Cerebellar cortex (tissue), 1 donor: ENCODE data around the gene STX16.
"Not testable (repeated sequence)": the region's sequence is repeated elsewhere in the genome, so short reads cannot be mapped to it uniquely, and the experiment has no call there.

Source experiments
- DNase-seq: peaks from one replicate; pipeline ENCODE4 v3.0.0-alpha.2; 2015; ENCODE audit warnings: low spot score

The STX16 gene

GRCh38 chr20:58636396-58636982 is 14.6 kb upstream of the STX16 start:
- DNase-seq: no peak

- no peak for DNase-seq
Measured at GRCh38 chr20:58636983-58637421, 14.1 kb upstream of the STX16 start.

- peak; percentile 41 for DNase-seq
Measured at GRCh38 chr20:58637466-58638213, 13.4 kb upstream of the STX16 start.

- DNase-seq: no peak
Measured at GRCh38 chr20:58638467-58639181, 12.5 kb upstream of the STX16 start.

GRCh38 chr20:58639182-58640146 is 11.6 kb upstream of the STX16 start:
- no peak for DNase-seq

GRCh38 chr20:58640446-58640845 is 10.6 kb upstream of the STX16 start:
- no peak for DNase-seq

GRCh38 chr20:58642441-58642840 is 8.6 kb upstream of the STX16 start:
- no peak for DNase-seq

- not testable (repeated sequence) for DNase-seq
Measured at GRCh38 chr20:58642896-58643295, 8.2 kb upstream of the STX16 start.

- DNase-seq: no peak
Measured at GRCh38 chr20:58645412-58645968, 5.6 kb upstream of the STX16 start.

- no peak for DNase-seq
Measured at GRCh38 chr20:58646257-58646656, 4.8 kb upstream of the STX16 start.

GRCh38 chr20:58646703-58647102 is 4.4 kb upstream of the STX16 start:
- DNase-seq: no peak

- DNase-seq: no peak
Measured at GRCh38 chr20:58647162-58647795, 3.8 kb upstream of the STX16 start.

- DNase-seq: no peak
Measured at GRCh38 chr20:58647796-58648501, 3.1 kb upstream of the STX16 start.

- not testable (repeated sequence) for DNase-seq
Measured at GRCh38 chr20:58648502-58648825, 2.6 kb upstream of the STX16 start.

- no peak for DNase-seq
Measured at GRCh38 chr20:58649288-58650180, 1.5 kb upstream of the STX16 start.

- DNase-seq: no peak
Measured at GRCh38 chr20:58650181-58650775, 805 bp upstream of the STX16 start.

- no peak for DNase-seq
Measured at GRCh38 chr20:58651559-58651945, 469 bp downstream of the STX16 start.

GRCh38 chr20:58651946-58652605 is 993 bp downstream of the STX16 start:
- peak; percentile 49 for DNase-seq
